ENCODE data around the gene KCTD1. TPM values are rescaled to one million over a fixed set of nuclear protein-coding genes. Genes with fewer than 3 reads are reported as not detected.

KCTD1 gene
- total RNA-seq, 1 experiment from 2014 or later = 4.1 TPM

DNA sequence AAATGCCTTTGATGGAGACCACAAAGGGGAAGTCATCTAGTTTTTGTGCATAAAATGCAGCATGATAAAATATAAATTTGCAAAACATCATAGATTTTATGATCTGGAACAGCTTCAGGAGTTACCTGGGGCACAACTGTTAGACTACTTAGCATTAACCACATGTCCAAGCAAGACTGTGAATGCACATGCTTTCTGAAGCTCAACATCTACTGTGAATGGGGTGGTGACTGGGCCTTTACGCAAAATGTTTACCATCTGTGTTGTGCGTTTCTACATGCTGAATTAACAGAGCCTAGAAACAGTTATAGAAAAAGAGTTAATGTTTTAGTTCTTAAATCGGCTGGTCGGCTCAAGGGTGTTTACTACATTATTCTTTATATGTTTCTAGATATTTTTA is 45.5 kb downstream of the KCTD1 start:
- Histone ChIP-seq H3K4me3 (ENCODE audit: low read depth, low read length, poor library complexity, severe bottlenecking) (no peak overlapping the region), H3K27ac (ENCODE audit: low read depth, low read length, poor library complexity, severe bottlenecking) (no peak overlapping the region), H3K36me3 (ENCODE audit: insufficient read depth, low read length, poor library complexity, severe bottlenecking) (no peaks in the 10 kb centered on the region), H3K27me3 (replicated peaks; ENCODE audit: insufficient read depth, low read depth, low read length, poor library complexity) (no peaks in the 10 kb centered on the region), H3K4me1 (ENCODE audit: insufficient read depth, low read length, poor library complexity, severe bottlenecking) (no peaks in the 10 kb centered on the region), H3K9me3 (ENCODE audit: low read depth, low read length, poor library complexity, severe bottlenecking) (no peaks in the 10 kb centered on the region)
- intact Hi-C loops (cut with micrococcal nuclease; ENCODE audit: unreplicated experiment) = no loop called here
- BruUV-seq (replicated peaks) = no TSS peak
- ChIA-PET CTCF (no interaction called here), POLR2A (ENCODE audit: low non-redundant PET) (no interaction called here)
- no peak for TF ChIP-seq EZH2 (IDR thresholded peaks at IDR 0.05; ENCODE audit: borderline replicate concordance, low read depth, low read length, poor library complexity, severe bottlenecking)
- TF ChIP-seq, protein P1, sequence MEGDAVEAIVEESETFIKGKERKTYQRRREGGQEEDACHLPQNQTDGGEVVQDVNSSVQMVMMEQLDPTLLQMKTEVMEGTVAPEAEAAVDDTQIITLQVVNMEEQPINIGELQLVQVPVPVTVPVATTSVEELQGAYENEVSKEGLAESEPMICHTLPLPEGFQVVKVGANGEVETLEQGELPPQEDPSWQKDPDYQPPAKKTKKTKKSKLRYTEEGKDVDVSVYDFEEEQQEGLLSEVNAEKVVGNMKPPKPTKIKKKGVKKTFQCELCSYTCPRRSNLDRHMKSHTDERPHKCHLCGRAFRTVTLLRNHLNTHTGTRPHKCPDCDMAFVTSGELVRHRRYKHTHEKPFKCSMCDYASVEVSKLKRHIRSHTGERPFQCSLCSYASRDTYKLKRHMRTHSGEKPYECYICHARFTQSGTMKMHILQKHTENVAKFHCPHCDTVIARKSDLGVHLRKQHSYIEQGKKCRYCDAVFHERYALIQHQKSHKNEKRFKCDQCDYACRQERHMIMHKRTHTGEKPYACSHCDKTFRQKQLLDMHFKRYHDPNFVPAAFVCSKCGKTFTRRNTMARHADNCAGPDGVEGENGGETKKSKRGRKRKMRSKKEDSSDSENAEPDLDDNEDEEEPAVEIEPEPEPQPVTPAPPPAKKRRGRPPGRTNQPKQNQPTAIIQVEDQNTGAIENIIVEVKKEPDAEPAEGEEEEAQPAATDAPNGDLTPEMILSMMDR (conservative IDR thresholded peaks at IDR 0.05; ENCODE audit: low read depth, low read length) = no peak
- no peak for DNase-seq (ENCODE audit: low spot score)

DNA sequence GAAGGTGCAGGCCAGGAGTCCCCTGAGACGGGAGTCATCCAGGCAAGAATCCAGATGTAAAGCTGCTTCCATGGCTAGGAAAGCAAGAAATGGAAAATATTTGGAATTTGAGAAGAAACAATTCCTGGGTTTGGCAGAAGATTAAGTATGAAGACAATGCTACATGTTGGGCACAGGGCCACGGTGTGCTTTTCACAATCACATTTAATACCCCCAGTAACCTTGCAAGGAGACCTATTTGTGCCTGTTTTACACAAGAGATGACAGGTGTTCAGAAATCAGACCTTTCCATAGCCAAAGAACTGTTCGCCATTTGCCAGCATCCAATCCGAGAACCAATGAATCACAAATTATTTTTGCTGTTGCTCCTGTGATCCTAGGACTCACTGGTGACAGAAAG is 50.5 kb downstream of the KCTD1 start:
- no peak for DNase-seq (ENCODE audit: low spot score)
- Histone ChIP-seq H3K9me3 (ENCODE audit: low read depth, low read length, poor library complexity, severe bottlenecking) (no peaks in the 10 kb centered on the region), H3K27ac (ENCODE audit: low read depth, low read length, poor library complexity, severe bottlenecking) (no peak overlapping the region), H3K27me3 (replicated peaks; ENCODE audit: insufficient read depth, low read depth, low read length, poor library complexity) (no peaks in the 10 kb centered on the region), H3K4me3 (ENCODE audit: low read depth, low read length, poor library complexity, severe bottlenecking) (no peak overlapping the region), H3K36me3 (ENCODE audit: insufficient read depth, low read length, poor library complexity, severe bottlenecking) (no peaks in the 10 kb centered on the region), H3K4me1 (ENCODE audit: insufficient read depth, low read length, poor library complexity, severe bottlenecking) (no peaks in the 10 kb centered on the region)
- no peak for TF ChIP-seq EZH2 (IDR thresholded peaks at IDR 0.05; ENCODE audit: borderline replicate concordance, low read depth, low read length, poor library complexity, severe bottlenecking)
- TF ChIP-seq, protein P1 (conservative IDR thresholded peaks at IDR 0.05; ENCODE audit: low read depth, low read length) = no peak
- intact Hi-C loops (cut with micrococcal nuclease; ENCODE audit: unreplicated experiment) = no loop called here
- POLR2A ChIA-PET (ENCODE audit: low non-redundant PET) = no interaction called here
- CTCF ChIA-PET = no interaction called here
- no TSS peak for BruUV-seq (replicated peaks)

DNA sequence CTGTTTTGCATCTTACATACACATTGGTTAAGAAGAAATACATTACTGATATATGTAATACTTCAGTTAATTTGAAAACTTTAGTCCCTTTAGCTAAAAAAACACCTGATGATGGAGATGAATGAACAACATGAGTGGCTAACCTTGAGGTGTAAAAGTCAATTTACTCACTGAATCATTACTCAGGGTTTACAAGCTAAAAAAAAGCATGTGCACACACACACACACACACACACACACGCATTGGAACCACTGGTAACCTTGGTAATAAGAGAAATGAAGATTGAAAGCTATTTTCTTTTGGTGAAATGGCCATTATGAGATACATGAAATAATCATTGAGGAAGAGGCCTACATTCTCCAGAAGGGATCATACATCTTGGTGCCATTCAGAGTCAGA is 51.8 kb downstream of the KCTD1 start:
- intact Hi-C loops (cut with micrococcal nuclease; ENCODE audit: unreplicated experiment) = no loop called here
- no peaks in the 10 kb centered on the region for H3K36me3 ChIP-seq (ENCODE audit: insufficient read depth, low read length, poor library complexity, severe bottlenecking)
- no TSS peak for BruUV-seq (replicated peaks)
- H3K4me1 ChIP-seq (ENCODE audit: insufficient read depth, low read length, poor library complexity, severe bottlenecking) = no peaks in the 10 kb centered on the region
- no peak overlapping the region for H3K4me3 ChIP-seq (ENCODE audit: low read depth, low read length, poor library complexity, severe bottlenecking)
- TF ChIP-seq, protein P1 (conservative IDR thresholded peaks at IDR 0.05; ENCODE audit: low read depth, low read length) = no peak
- TF ChIP-seq EZH2 (IDR thresholded peaks at IDR 0.05; ENCODE audit: borderline replicate concordance, low read depth, low read length, poor library complexity, severe bottlenecking) = no peak
- no peak for DNase-seq (ENCODE audit: low spot score)
- ChIA-PET POLR2A (ENCODE audit: low non-redundant PET) (no interaction called here), CTCF (no interaction called here)
- H3K27me3 ChIP-seq (replicated peaks; ENCODE audit: insufficient read depth, low read depth, low read length, poor library complexity) = no peaks in the 10 kb centered on the region
- H3K27ac ChIP-seq (ENCODE audit: low read depth, low read length, poor library complexity, severe bottlenecking) = no peak overlapping the region
- H3K9me3 ChIP-seq (ENCODE audit: low read depth, low read length, poor library complexity, severe bottlenecking) = no peaks in the 10 kb centered on the region
